ENCODE measurements around the gene MZT2A.
"Not testable (repeated sequence)": the region's sequence is repeated elsewhere in the genome, so short reads cannot be mapped to it uniquely, and the experiment has no call there.

MZT2A gene, protein sequence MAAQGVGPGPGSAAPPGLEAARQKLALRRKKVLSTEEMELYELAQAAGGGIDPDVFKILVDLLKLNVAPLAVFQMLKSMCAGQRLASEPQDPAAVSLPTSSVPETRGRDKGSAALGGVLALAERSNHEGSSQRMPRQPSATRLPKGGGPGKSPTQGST

DNA sequence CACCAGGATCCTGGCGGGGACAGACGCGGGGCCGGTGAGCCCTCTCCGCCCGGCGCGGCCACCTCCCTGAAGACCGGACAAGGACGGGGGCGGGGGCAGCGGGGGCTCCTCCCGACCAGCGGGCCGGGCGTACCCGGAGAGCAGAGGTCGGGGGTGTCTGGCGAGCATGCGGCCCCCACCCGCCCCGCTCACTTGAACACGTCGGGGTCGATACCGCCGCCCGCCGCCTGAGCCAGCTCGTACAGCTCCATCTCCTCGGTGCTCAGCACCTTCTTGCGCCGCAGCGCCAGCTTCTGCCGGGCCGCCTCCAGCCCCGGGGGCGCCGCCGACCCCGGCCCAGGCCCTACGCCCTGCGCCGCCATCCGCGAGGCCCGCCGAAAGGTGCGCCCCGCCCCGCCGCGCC, at the start of gene MZT2A:
Gene MZT2A (minus strand): TSS at position 383 of the 403 bp plus-strand sequence. CDS start 21 bp downstream, at position 362.
- DNase-seq = not testable (repeated sequence)

DNA sequence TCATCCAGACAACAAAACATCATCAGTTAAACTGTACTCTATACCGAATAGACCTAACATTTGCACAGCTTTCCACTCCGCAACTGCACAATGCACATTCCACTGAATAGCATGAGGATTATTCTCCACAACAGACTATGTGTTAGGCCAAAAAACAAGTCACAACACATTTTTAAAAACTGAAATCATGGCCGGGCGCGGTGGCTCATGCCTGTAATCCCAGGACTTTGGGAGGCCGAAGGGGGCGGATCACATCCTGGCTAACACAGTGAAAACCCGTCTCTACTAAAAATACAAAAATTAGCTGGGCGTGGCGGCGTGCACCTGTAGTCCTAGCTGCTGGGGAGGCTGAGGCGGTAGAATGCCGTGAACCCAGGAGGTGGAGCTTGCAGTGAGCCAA, 46.7 kb upstream of the MZT2A start:
- not testable (repeated sequence) for DNase-seq

DNA sequence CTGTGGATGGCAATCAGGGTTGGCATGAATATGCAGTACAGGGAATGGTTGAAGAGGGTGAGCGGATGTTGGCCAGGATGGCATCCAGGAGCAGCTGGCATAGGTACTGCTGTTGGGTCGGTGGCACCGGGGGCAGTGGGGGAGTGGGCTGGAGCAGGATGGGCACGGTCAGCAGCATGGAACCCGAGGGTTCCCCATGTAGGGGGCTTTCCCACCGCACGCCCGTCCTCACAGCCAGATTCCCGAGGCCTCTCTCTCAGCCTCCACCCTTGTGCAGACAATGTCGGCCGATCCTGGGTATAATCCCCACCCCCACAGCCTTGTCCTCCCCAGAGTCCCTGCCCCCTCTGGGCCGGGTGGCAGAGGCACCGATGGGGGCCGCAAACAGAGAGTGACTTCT, 44.6 kb upstream of the MZT2A start:
- DNase-seq = not testable (repeated sequence)

DNA sequence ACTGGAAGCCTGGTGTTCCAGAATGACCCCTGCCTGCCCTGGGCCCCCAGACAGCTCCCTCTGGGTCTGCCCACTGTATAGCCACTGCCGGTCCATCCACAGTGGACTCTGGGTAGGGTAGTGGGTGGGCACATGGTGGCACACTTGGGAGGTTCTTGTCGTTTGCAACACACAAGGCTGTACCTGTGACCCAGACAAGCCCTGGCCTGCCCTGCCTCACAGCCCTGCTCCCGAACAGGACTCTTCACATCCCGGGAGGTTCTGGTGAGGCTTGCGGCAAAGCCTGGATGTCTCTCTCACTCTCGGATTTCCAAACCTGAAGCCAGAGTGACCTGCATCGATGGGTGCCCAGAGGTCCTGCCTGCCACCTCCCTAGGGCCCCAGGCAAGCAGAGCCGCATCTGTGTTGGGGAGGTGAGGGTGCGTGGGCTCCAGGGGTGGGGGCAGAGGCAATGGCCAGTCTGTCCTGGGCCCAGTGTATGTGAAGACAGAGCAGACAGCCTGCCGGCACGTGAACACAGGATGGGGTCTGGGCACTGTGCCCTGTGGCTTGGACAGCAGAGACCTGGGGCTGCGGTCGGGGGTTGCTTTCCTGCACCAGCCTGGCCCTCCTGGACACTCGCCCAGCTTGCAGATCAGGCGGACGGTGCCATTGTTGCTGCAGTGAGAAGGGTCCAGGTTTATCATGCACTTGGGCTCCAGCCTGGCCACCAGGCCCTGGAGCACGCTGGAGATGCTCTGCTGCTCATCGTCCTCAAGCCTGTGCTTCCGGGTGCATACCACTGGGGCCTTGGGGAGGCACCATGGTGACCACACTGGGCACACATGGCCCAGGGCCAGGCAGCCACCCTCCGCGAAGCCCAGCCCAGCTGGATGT, 44.0 kb upstream of the MZT2A start:
- peak; percentile 13 for DNase-seq

DNA sequence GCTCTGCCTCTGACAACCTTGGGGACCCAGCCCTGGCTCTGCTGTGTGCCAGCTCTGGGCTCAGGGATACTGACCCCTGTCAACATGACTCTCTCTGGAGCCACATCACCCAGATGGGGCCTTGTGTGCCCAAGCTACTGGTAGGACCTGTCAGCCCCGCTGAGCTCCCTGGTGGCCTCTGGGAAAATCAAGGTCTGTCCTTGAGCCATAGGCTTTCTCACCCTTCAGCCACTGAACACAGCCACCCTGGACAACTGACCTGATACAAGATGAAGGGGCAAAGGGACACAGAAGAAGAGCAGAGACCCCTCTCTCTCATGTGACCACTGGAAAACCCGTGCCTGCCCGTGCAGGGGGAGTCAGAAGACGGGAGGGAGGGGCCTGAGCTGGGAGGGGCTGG, 43.3 kb upstream of the MZT2A start:
- peak; percentile 24 for DNase-seq

DNA sequence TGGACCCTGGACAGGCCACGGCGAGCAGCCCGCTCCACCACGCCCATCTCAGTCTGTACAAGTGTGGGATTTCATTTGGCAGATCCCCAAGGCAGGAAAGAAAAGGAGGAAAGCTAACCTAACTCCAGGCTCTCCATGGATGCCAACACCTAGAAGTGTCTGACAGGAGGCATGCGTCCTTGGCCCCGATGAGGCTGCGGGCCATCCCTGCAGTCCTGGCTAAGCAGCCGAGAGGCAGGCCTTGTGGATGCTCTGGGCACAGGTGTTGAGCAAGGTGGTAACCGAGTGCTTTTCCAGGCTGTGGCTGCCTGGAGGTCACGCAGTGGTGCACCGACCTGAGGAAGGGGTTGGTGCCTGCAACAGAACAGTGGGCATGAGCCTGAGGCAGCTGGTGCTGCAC, 42.8 kb upstream of the MZT2A start:
- DNase-seq = peak; percentile 25

DNA sequence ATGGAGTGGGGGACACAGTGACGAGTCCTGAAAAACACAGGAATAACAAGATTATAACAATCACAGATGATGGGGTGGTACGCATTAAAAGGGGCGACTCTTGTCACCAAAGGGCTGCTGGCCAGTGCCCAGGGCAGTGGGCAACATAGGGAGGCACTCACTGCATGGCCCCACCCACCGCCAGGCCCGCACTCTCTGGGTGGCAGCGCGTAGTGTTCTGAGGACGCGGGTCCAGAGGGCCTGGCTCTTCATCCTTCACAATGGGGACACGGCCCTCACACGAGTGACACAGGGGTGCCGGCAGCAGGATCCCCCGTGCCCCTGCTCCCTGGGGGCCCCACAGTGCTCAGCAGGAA, 42.1 kb upstream of the MZT2A start:
- DNase-seq = peak; percentile 18

DNA sequence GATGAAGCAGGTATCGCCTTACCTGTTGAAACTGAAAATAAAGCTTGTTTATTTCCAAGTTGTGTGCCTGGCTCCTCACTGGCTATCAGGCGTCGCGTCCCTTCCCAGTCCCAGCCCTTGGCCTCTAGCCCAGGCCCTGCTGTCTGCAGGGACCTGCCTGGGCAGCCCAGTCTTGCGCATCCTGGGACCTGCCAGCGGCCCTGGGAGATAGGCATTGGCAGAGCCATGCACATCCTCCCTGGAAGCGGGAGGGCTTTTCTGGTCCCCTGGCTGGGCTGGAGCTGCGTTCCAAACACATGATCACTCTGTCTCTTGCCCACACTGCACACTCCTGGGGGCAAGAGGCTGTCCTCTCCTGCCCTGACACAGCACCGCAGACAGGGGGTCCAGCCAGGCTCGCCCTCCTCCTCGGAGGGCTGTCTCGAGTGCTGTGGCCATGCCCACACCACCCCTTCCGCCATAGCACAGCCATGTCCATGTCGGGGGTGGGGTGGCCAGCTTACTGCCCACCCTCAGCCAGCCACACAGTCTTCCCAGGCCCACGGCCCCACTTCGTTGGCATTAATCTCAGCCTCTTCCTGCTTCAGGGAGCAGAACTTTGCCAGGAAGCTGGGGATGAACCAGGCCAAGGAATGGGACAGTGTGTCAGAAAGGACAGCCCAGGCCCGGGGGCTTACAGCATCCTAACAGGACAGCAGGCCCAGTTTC, 41.6 kb upstream of the MZT2A start:
- peak; percentile 25 for DNase-seq

DNA sequence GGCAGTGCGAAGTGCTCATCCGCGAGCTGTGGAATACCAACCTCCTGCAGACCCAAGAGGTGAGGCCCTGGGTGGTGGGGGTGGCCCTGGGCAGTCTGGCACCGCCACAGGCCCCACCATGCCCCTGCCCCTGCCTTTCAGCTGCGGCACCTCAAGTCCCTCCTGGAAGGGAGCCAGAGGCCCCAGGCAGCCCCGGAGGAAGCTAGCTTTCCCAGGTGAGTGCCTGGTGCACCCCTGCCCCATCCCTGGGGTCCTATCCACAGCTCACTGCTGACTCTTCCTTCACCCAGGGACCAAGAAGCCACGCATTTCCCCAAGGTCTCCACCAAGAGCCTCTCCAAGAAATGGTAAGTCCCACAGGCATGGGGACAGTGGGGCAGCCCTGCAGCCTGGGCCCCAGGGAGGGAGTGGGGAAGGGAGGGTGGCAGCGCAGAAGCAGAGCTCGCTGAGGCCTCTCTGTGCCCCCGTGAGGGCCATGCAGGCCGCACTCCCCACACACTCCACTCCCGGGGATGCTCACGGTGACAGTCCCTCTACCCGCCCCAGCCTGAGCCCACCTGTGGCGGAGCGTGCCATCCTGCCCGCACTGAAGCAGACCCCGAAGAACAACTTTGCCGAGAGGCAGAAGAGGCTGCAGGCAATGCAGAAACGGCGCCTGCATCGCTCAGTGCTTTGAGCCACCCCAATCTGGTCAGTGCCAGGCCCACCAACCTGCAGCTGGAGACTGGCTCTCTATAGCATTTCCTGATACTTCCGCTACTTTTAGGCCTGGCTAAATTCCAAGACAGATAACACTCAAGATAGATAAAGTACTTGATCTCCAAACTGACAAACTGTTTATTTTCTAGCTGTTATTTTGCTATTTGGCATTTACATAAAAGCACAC, 40.8 kb upstream of the MZT2A start:
- DNase-seq = peak; percentile 16

DNA sequence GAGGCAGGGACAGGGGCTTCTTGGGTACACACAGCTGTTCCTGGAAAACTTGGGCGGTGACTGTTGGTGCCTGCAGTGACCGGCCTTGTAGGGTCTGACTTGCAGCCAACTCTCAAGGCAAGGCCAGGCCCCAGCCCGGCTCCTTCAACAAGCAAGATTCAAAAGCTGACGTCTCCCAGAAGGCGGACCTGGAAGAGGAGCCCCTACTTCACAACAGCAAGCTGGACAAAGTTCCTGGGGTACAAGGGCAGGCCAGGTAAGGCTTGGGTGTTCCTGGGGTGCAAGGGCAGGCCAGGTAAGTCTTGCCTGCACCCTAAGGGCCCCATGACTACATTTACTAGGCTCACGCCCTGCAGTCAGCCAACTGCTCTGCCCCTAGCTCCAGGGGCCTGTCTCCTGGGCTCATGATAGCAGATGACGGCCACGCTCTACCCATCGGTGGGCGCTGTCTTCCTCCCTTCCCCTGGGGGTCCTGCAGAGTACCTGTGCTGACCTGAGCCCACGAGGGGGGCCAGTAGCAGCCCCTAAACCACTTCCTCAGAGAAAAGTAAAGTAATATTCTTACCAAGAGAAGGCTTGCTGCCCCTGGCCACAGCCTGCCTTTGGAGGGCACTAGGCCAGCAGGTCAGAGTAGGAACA, 39.5 kb upstream of the MZT2A start:
- DNase-seq = not testable (repeated sequence)

DNA sequence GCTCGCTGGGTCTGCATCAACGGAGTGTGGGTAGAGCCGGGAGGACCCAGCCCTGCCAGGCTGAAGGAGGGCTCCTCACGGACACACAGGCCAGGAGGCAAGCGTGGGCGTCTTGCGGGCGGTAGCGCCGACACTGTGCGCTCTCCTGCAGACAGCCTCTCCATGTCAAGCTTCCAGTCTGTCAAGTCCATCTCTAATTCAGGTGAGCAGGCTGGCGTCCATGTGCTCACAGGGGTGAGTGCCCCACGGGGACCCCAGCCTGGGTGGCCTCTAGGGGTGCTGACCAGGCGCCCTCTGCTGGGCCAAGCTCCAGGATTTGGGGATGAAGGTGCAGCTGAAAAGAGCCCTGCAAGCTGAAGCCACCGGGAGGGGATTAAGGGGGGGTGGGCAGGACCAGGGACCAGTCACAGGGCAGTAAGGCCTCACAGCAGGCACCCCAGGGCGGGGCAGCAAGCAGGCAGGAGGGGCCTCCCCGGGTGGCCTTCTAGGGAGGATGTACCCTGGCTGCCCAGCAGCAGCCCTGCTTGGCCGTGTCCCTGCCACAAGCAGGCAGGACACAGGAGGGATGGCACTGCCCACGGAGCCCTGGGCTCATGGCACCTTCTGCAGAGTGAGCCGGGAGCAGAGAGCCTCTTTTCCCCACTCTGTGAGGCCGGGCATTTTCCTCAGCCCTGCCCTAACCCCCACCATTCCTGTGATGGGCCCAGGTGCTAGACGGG, 38.6 kb upstream of the MZT2A start:
- DNase-seq = peak; percentile 28

DNA sequence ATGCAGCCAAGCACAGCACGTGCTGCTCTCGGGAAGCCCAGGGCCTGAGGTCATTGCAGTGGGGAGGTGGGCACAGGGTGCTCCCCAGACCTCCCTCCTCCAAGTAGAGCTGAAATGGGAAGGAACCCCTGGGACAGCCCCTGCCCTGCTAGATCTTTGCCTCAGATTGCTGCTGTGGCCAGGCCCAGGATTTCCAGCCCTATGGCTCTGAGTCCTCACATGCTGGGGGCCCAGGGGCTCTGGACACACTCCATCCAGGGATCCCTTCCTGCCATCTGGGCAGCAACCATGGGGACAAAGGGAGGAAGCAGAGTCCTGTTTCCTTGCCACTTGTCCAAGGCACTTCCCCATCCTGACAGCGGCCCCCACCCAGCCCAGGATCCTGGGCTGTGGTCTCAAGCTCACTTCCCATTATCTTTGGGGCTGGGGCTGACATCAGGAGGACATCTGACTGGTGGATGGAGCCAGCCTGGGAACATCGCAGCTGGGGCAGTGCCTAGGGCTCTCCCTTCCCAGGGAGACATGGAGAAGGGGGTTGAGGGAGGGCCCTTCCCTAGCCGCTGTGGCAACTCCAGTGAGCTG, 37.8 kb upstream of the MZT2A start:
- DNase-seq = not testable (repeated sequence)

DNA sequence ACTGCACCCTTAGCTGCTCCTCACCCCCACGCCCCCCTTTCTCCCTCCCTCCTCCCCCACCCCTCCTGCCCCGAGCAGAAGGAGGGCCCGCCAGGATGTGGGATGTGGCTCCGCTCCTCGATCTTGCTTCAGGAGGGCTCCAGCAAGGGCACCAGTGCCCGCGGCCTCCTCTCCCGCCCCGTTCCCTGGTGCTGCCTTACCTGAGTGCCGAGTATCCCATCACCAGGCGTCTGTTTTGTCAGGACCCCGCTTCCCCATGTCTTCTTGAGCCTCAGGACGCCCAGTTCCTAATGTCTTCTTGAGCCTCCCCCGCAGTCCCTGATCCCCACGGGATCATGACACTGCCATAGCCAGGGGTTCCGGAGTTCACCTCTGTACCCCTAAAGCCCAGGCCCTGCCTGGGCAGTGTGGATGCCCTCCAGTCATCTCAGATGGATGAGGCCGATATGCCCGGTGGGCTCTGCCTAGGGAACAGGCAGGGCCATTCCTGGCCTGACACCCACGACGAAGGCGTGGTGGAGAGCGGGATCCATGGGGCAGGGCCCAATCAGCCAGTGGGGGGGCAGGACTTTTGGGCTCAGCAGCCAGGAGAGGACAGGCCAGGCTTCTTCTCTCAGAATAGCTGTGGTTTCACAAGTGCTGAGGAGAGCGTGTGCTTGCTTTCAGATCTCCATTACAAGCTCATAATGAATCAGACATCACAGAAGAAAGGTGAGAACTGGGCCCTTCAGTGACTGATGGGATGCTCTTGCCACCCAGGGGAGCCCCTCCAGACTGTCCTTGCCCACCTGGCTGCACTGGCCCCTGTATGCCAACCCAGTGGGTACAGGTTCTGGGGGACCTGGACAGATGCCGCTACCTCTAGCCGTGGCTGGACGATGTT, 37.0 kb upstream of the MZT2A start:
- peak; percentile 29 for DNase-seq

DNA sequence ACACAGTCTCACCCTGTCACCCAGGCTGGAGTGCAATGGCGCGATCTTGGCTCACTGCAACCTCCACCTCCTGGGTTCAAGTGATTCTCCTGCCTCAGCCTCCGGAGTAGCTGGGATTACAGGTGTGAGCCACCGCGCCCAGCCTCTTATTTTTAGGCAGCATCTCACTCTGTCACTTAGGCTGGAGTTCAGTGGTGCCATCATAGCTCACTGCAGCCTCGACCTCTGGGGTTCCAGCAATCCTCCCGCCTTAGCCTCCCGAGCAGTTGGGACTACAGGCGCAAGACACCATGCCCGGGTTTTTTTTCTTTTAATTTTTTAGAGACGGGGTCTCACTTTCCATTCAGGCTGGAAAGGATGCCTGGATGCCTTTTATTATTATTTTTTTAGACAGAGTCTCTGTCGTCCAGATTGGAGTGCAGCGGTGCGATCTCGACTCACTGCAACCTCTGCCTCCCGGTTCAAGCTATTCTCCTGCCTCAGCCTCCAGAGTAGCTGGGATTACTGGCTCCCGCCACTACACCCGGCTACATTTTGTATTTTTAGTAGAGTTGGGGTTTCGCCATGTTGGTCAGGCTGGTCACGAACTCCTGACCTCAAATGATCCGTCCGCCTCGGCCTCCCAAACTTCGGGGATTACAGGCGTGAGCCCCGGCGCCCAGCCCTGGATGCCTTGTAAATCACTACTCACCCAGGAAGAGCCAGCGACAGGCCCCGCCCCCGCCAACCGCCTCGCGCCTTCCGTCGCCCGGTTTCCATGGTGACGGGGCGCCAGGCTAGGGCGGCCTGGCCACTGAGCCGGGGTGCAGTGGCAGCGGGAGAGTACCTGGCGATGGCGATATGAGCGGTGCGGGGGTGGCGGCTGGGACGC, 35.2 kb upstream of the MZT2A start, which contains the start of gene CCDC74A:
Gene CCDC74A (plus strand): TSS at position 758 of the 871 bp plus-strand sequence. CDS start 83 bp downstream, at position 841.
- DNase-seq = peak; percentile 80

DNA sequence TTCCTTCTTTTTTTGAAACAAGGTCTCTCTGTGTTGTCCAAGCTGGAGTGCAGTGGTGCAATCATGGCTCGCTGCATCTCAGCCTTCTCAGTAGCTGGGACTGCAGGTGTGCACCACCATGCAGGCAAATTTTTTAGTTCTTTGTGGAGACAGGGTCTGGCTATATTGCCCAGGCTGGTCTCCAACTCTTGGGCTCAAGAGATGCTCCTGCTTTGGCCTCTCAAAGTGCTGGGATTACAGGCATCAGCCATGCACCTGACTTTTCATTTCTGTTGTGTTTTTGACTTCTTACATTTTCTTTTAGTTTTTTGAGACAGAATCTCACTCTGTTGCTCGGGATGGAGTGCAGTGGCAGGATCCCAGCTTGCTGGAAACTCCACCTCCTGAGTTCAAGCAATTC, 33.1 kb upstream of the MZT2A start:
- DNase-seq = not testable (repeated sequence)

DNA sequence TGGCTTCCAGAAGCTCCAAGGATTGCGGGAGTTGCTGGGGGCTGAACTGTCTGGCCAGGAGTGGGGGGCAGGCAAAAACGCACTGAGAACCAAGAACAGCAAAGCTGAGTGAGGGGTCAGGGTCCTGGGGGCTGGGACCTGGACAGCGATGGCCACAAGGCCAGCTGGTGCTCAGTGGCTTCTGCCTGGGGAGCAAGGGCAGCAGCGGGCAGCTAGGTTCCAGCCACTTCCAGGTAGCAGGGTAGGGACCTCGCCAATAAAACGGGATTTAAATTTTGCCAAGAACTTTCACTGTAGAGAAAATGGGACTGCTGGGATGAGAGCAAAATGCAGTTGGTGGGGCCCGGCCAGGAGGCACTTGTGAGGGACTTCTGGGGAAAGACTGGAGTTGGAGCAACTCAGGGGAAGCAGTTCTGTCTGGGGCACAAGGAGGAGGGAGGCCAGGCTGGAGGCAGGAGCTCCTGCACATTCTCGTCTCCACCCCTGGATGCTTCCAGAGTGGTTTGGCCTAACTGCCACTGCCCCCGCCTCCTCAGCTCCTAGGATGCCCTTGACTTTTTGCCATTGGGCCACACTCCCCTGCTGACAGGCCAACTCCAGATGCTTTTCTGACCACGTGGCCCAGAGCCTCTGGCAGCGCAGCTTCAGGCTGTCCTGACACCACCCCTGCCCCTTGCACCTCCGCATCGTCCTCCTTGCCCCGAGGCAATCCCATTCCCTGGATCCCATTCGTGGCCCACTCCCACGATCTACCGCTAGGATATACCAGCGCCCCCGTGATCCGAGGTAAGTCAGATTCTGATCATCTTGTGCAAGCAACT, 30.0 kb upstream of the MZT2A start:
- no peak for DNase-seq

DNA sequence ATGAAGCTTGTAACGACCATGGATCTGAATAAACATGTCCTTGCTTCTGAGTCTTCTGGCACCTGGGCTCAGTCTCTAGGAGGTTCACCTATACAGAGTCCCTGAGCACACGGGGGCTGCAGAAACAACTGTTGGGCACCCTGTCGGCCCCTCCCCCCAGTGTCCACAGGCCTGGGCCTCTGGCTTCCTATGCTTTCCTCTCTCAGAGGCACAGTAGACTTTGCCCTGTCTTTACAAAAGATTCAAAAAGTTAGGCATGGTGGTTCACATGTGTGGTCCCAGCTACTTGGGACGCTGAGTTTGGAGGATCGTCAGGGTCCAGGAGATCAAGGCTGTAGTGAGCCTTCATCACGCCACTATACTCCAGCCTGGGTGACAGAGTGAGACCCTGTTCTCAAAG, 29.3 kb upstream of the MZT2A start:
- not testable (repeated sequence) for DNase-seq

DNA sequence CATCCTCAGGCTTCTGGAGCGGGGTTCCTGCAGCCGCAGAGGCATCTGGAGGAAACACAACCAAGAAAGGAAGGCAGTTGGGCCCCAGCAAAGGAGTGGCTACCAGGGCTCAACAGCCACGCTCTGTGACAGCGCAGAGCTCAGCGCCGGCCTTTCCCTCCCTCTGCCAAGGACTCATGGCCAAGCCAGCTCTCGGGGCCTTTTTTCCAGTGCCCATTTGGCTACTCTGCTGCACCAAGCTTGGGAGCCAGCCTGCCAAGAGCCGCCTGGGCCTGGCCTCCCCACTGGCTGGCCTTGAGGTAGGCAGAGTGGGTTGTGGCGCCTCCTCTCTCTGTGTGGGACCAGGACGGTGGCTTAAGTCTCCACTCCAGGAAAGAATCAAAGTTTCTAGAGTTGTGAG, 28.3 kb upstream of the MZT2A start:
- no peak for DNase-seq

All from activated CD4-positive, CD25-positive, alpha-beta regulatory T cell treated with anti-CD3 and anti-CD28 coated beads, Interleukin-2, amount 50 U/mL, for 72 hours (primary cell).